DMS114 treated with DMSO at 0.1 percent for 48 hours (cell line): ENCODE results near the gene ARHGEF19.

ENCODE experiments used
- DNase-seq: peaks from one replicate; lab custom pipeline; 2025; ENCODE audit not compliant: unreplicated experiment; lab: John Stamatoyannopoulos, UW

ARHGEF19 gene

GRCh38 chr1:16183765-16184556 is 28.5 kb downstream of the ARHGEF19 start:
- no peak for DNase-seq

DNA sequence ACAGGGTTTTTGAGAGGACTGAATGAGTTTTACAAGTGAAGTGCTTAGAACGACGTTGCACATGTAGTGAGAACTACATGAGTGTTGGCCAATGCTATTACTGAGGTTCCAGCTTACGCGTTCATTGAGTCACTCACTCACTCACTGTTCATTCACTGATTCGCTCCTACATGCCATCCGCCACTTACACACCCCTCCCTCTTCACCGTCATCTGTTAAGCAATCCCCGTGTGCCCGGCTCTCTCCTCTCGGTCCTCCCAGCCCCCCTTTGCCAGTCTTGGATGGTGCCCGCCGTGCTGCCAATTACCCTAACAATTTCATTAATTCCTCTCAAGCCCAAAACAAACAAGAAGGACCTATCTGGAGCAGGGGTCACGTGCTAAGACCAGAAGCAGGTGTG is 29.3 kb downstream of the ARHGEF19 start:
- DNase-seq = no peak

DNA sequence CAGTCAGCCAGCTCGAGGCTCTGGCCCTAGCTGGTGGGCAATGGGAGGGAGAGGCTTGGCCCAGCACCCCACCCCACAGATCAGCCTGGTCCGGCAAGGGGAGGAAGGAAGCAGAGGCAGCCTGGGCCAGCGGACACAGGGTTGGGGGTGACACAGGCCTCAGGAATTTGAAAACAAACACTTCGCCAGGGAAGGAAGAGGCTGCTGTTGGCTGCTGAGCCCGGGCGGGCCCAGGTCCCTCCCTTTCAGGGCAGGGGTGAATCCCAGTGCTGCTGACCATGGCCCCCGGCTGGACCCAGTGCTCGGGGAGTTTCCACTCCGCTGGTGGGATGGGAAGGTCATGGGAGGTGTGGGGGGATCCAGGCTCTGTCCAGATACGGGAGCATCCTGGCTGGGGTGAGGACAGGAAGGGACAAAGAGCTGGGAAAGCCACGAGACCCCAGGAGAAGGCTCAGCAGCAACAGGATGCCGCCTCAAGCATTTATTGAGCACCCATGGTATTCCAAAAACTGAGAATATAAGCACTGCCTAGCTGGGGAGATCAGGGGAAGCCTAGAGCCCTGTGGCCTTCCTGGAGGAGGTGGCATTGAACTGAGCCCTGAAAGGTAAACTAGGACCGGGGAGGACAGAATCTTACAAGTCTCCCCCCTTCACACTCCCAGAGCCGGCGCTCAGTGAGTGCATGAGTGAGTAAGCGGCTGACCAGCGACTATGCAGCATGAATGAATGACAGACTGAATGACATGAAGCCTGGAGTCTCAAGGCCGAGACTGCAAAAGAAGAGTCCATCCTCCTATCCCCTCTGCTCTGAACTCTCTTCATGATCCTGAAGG is 30.3 kb downstream of the ARHGEF19 start:
- no peak for DNase-seq

- DNase-seq = no peak
These were observed 32.1 kb downstream of the ARHGEF19 start for GRCh38 chr1:16180291-16180824.

GRCh38 chr1:16178596-16179497 is 33.6 kb downstream of the ARHGEF19 start:
- DNase-seq = no peak

DNA sequence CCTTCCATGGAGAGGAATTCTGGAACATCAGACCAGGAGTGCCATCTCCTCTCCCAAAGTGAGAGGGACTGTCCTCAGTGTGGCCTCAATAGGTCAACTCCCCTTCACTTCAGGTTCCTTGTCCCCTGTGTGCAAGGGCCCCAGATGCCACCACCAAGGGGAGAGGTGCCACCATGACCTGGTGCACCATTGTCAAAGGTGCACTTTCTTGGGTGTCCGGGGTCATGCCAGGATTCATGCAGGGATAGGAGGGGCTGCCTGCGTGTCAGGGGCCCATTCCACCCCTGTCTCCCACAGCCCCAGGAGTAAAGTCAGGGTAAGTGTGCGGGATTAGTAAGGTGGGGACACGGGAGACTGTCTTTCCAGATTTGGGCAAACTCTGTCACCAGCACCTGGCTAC is 35.1 kb downstream of the ARHGEF19 start:
- DNase-seq = no peak

GRCh38 chr1:16176653-16177052 is 35.8 kb downstream of the ARHGEF19 start:
- DNase-seq = no peak

- no peak for DNase-seq
These were observed 36.6 kb downstream of the ARHGEF19 start for GRCh38 chr1:16175610-16176553.

DNA sequence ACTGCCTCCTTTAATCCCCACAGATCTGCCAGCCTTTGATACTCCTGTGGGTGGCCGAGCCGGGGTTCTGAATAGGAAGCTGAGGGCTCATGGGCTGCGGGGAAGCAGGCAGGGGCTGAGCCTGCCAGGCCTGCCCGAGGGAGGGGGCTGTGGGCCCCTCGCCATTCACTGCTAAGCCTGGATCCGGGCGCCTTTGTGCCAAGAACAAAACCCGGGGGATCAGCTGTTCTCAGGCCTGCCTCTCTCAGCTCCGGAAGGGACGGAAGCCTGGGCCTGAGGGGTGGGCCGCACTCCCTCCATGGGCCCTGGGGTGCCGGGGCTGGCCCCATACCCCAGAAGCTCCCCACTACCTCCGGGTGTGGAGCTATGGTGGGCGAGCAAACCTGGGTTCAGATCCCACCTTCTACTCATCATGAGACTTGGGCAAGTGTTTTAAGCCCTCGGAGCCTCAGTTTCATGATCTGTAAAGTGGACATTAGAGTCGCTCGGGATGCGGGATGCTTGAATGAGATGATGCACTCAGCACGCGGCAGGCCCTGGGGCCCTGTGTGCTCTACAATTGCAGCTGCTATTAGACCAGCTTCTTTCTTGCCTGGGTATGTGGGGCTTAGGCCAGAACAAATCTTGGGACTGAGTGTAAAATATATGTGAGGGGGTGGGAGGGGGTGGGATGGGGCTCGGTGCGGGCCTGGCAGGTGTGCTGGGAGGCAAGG is 37.4 kb downstream of the ARHGEF19 start:
- DNase-seq = no peak

GRCh38 chr1:16174261-16174868 is 38.1 kb downstream of the ARHGEF19 start:
- no peak for DNase-seq

GRCh38 chr1:16173447-16174260 is 38.8 kb downstream of the ARHGEF19 start:
- no peak for DNase-seq

DNA sequence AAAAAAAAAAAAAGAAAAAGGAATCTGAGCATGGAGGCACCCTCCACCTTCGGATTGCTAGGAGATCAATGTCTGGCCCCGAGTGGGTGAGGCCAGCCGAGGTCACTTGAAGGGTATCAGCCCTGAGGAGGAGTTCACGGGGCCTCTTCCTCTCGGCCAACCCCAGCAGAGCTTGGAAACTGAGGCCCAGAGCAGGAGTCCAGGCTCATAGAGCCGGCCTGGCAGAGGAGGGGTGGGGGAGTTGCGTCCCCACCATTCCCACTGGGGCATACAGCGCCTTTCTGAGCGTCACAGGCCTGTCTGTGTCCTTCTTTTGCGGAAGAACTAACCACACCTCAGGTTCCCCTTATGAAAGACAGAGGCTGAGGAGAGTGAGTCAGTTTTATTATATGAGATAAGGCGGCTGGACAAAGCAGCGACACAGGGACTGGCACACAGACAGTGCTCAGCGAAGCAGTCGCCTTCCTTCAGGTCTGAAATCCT is 39.4 kb downstream of the ARHGEF19 start:
- no peak for DNase-seq

GRCh38 chr1:16172218-16172830 is 40.1 kb downstream of the ARHGEF19 start:
- no peak for DNase-seq

DNA sequence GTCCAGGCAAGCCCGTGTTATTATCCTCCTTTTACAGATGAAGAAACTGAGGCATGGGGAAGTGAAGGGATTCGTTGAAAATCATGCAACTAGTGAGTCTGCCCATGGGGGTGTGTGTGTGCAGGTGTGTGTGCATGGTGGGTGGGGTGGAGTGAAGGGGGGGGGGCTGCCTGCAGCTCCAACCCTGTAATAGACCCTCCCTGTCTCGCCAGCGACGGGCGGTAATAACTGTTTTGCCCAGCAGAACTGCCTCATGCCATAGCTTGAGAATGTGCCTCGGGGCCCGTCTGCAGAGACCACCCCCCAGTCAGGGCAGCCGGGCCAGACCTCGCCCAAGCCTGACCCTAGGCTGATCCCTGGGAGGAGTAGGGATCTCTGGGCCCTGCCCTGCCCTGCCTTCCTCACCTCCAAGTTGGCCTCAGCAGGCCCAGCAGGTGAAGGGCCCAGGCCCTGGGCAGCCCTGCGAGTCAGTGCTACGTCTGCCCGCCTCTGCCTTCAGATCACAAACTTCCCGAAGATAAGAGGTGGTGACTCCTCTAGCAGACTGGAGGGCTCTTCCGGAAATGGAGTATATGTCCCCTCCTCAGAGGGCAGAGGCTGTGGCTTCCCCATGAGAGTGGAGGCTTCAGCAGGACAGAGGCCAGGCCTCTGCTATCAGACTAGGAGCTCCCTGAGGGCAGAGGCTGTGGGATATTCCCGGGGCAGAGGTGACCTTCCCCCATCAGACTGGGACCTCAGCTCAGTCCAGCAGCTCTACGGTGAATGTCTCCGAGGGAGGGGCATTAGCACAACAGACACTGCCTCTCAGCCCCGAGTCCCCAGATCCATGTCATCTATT is 40.9 kb downstream of the ARHGEF19 start:
- no peak for DNase-seq

DNA sequence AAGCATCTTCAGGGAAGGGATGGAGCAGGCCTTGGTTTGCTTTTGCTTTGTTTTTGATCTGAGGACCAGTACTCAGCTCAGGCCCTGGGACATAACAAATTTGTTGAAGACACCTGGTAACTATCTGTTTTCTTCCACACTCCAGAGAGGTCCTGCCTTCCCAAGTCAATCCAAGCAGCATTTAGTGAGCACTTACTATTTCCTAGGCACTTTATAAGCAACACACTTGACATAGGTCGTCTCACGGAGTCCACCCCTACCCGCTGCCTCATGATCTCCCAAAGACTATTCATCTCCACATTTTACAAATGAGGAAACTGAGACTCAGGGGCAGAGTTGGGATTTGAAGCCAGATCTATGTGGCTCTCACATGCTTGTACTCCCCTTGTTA is 42.2 kb downstream of the ARHGEF19 start:
- DNase-seq = no peak

- DNase-seq = no peak
These were observed 43.7 kb downstream of the ARHGEF19 start for GRCh38 chr1:16168622-16169360.
